Ectodermal cell (in vitro differentiated cells): ENCODE results near the gene PTPRN2.
"Not testable (repeated sequence)": the region's sequence is repeated elsewhere in the genome, so short reads cannot be mapped to it uniquely, and the experiment has no call there.

Experiments
- H3K27ac ChIP-seq: 2 replicates; pipeline ENCODE4 v1.7.0; 2013; ENCODE audit warnings: mild to moderate bottlenecking, low read depth, low read length; ENCODE audit not compliant: insufficient read depth, poor library complexity, severe bottlenecking
- H3K27me3 ChIP-seq: 2 replicates; pipeline ENCODE4 v1.7.0; 2013; ENCODE audit warnings: mild to moderate bottlenecking, low read length; ENCODE audit not compliant: insufficient read depth, control insufficient read depth, poor library complexity, severe bottlenecking
- H3K36me3 ChIP-seq: one replicate; pipeline ENCODE4 v1.7.0; 2013; ENCODE audit warnings: low read length; ENCODE audit not compliant: control insufficient read depth, insufficient read depth
- H3K4me1 ChIP-seq: one replicate; pipeline ENCODE4 v1.7.0; 2013; ENCODE audit warnings: low read length; ENCODE audit not compliant: control insufficient read depth, insufficient read depth
- H3K4me3 ChIP-seq: 2 replicates; pipeline ENCODE4 v1.7.0; 2013; ENCODE audit warnings: low read depth, low read length, control low read depth; ENCODE audit not compliant: insufficient read depth
- H3K9me3 ChIP-seq: 2 replicates; pipeline ENCODE4 v1.7.0; 2013; ENCODE audit warnings: mild to moderate bottlenecking, low read length, moderate library complexity; ENCODE audit not compliant: control insufficient read depth
- WGBS, 2 experiments: methylation state at CpG; one replicate each; pipeline ENCODE4 v1.1.7; 2013; ENCODE audit warnings: missing lambda C conversion rate in 2 of 2; 5-methylcytosine and 5-hydroxymethylcytosine counted together

Gene PTPRN2

GRCh38 chr7:157984423-157985163, 603.0 kb downstream of the PTPRN2 start:
- Histone ChIP-seq H3K9me3 (peaks cover 4% of the 10 kb centered on the region), H3K27me3 (no peaks in the 10 kb centered on the region), H3K36me3 (no peaks in the 10 kb centered on the region), H3K4me1 (no peaks in the 10 kb centered on the region), H3K4me3 (no peak overlapping the region), H3K27ac (no peak overlapping the region)
- WGBS, 2 experiments, result 80 to 81% methylated on average over 22 of the region's 25 CpGs

GRCh38 chr7:157983502-157984422, 603.9 kb downstream of the PTPRN2 start:
- H3K9me3 ChIP-seq, result peaks cover 4% of the 10 kb centered on the region

GRCh38 chr7:157981778-157982177, 605.8 kb downstream of the PTPRN2 start:
- Histone ChIP-seq H3K4me1 (no peaks in the 10 kb centered on the region), H3K27ac (no peak overlapping the region), H3K27me3 (no peaks in the 10 kb centered on the region), H3K4me3 (no peak overlapping the region), H3K9me3 (peaks cover 3% of the 10 kb centered on the region), H3K36me3 (no peaks in the 10 kb centered on the region)
- 81 to 89% methylated on average over 5 of the region's 5 CpGs for WGBS, 2 experiments

More at GRCh38 chr7:157983502-157984422, 603.9 kb downstream of the PTPRN2 start:
- Histone ChIP-seq H3K4me3 (no peak overlapping the region), H3K4me1 (no peaks in the 10 kb centered on the region), H3K27me3 (no peaks in the 10 kb centered on the region), H3K36me3 (no peaks in the 10 kb centered on the region), H3K27ac (no peak overlapping the region)
- 87 to 92% methylated on average over 27 to 30 of the region's 32 CpGs for WGBS, 2 experiments

- Histone ChIP-seq H3K9me3 (peaks cover 6% of the 10 kb centered on the region), H3K27ac (no peak overlapping the region), H3K36me3 (no peaks in the 10 kb centered on the region), H3K4me1 (no peaks in the 10 kb centered on the region), H3K27me3 (no peaks in the 10 kb centered on the region), H3K4me3 (no peak overlapping the region)
- WGBS, 2 experiments, result 59 to 78% methylated on average over 9 of the region's 9 CpGs
These were observed 606.8 kb downstream of the PTPRN2 start for GRCh38 chr7:157980774-157981173.

GRCh38 chr7:157980341-157980731, 607.3 kb downstream of the PTPRN2 start:
- not testable (repeated sequence) for H3K9me3 ChIP-seq, H3K4me3 ChIP-seq, H3K4me1 ChIP-seq, H3K27me3 ChIP-seq, H3K36me3 ChIP-seq, H3K27ac ChIP-seq
- 73 to 74% methylated on average over 9 of the region's 9 CpGs for WGBS, 2 experiments

- H3K4me1 ChIP-seq, result no peaks in the 10 kb centered on the region
- no peaks in the 10 kb centered on the region for H3K36me3 ChIP-seq
- H3K27me3 ChIP-seq, result no peaks in the 10 kb centered on the region
- no peak overlapping the region for H3K27ac ChIP-seq
- WGBS, 2 experiments, result 84 to 88% methylated on average over 12 to 13 of the region's 14 CpGs
- H3K9me3 ChIP-seq, result peaks cover 7% of the 10 kb centered on the region
- H3K4me3 ChIP-seq, result no peak overlapping the region
These were observed 607.8 kb downstream of the PTPRN2 start for GRCh38 chr7:157979636-157980340.

GRCh38 chr7:157978766-157979165, 608.9 kb downstream of the PTPRN2 start:
- Histone ChIP-seq H3K9me3 (peaks cover 11% of the 10 kb centered on the region), H3K4me1 (no peaks in the 10 kb centered on the region), H3K36me3 (no peaks in the 10 kb centered on the region), H3K27ac (no peak overlapping the region), H3K27me3 (no peaks in the 10 kb centered on the region), H3K4me3 (no peak overlapping the region)
- WGBS, 2 experiments, result 79 to 85% methylated on average over 12 of the region's 12 CpGs

GRCh38 chr7:157977717-157978496, 609.7 kb downstream of the PTPRN2 start:
- Histone ChIP-seq H3K27ac (no peak overlapping the region), H3K36me3 (no peaks in the 10 kb centered on the region), H3K4me1 (no peaks in the 10 kb centered on the region), H3K9me3 (peaks cover 11% of the 10 kb centered on the region), H3K4me3 (no peak overlapping the region), H3K27me3 (no peaks in the 10 kb centered on the region)
- 82% methylated on average over 20 of the region's 20 CpGs for WGBS, 2 experiments

GRCh38 chr7:157977306-157977705, 610.3 kb downstream of the PTPRN2 start:
- 71 to 74% methylated on average over 5 of the region's 5 CpGs for WGBS, 2 experiments
- Histone ChIP-seq H3K27me3 (no peaks in the 10 kb centered on the region), H3K9me3 (peaks cover 11% of the 10 kb centered on the region)

More at GRCh38 chr7:157977306-157977705, 610.3 kb downstream of the PTPRN2 start:
- Histone ChIP-seq H3K4me3 (no peak overlapping the region), H3K36me3 (no peaks in the 10 kb centered on the region), H3K27ac (no peak overlapping the region), H3K4me1 (no peaks in the 10 kb centered on the region)
